ENCODE results near the gene TSHZ2.
"Not testable (repeated sequence)": the region's sequence is repeated elsewhere in the genome, so short reads cannot be mapped to it uniquely, and the experiment has no call there.

The TSHZ2 gene

DNA sequence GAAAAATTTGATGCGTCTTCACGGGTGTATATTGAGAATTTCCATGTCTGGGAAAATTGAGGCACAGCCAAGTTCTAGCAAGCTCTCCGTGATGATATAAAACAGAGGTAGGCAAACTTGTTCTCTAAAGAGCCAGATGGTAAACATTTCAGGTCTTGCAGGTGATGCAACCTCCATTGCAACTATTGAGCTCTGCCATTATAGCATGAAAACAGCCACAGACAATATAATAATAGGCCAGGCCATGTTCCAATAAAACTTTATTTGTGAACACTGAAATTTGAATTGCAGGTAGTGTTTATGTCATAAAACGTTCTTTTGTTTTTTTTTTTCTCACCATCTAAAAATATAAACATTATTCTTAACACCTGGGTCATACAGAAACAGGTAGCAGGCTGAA is 453.3 kb downstream of the TSHZ2 start:
- Histone ChIP-seq H3K27ac (no peak overlapping the region), H3K4me3 (no peak overlapping the region)
- TF ChIP-seq, protein P1, sequence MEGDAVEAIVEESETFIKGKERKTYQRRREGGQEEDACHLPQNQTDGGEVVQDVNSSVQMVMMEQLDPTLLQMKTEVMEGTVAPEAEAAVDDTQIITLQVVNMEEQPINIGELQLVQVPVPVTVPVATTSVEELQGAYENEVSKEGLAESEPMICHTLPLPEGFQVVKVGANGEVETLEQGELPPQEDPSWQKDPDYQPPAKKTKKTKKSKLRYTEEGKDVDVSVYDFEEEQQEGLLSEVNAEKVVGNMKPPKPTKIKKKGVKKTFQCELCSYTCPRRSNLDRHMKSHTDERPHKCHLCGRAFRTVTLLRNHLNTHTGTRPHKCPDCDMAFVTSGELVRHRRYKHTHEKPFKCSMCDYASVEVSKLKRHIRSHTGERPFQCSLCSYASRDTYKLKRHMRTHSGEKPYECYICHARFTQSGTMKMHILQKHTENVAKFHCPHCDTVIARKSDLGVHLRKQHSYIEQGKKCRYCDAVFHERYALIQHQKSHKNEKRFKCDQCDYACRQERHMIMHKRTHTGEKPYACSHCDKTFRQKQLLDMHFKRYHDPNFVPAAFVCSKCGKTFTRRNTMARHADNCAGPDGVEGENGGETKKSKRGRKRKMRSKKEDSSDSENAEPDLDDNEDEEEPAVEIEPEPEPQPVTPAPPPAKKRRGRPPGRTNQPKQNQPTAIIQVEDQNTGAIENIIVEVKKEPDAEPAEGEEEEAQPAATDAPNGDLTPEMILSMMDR (IDR thresholded peaks at IDR 0.05): no peak
- DNase-seq (ENCODE audit: low spot score): no peak

- no peak overlapping the region for H3K27ac ChIP-seq
- no peak overlapping the region for H3K4me3 ChIP-seq
- DNase-seq (ENCODE audit: low spot score): no peak
- TF ChIP-seq, protein P1 (IDR thresholded peaks at IDR 0.05): no peak
Measured at GRCh38 chr20:53425941-53426340, 453.8 kb downstream of the TSHZ2 start.

DNA sequence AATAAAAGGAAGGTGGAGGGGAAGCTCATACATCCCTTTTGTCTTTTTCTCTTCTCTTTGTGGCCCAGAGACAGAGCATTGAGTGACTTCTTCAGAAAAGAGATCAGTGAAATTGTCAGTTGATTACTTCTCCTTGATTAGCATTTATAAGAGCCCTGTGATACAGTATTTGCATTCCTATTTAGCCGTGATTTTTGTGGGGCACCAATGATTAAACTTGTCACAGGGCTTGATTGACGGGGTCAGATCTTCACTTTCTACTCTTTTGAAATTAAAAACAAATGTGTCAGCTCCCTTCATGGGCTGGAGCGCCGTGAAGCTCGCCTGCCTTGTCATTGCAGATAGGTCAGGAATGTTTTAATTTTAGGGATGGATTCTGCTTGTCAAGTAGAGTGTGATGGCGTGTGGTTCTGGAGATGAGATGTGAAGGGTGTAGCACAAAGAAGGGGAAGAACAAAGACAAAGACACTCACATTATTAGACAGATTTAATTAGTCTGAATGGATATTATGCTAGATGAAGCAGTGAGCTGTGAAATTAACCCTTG is 454.7 kb downstream of the TSHZ2 start:
- DNase-seq (ENCODE audit: low spot score): no peak
- TF ChIP-seq, protein P1 (IDR thresholded peaks at IDR 0.05): no peak
- Histone ChIP-seq H3K4me3 (no peak overlapping the region), H3K27ac (no peak overlapping the region)

DNA sequence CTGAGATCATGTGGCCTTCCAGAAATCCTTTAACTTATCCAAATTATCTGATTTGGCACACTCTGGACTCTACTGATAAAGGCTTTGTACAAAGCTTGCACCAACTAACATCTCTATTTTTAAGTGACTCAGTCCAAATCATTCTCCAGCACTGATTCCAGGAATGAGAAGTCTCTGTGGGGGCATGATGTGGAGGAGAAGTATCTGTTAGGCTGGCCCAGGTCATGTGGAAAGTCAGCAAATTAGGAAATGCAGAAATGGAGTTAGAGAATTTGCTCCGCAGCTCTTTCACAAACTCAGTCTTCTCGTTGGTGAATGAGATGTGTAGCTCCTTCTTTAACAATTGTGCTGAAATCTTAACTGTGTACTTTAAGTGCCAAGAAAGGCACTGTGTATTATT is 455.8 kb downstream of the TSHZ2 start:
- no peak overlapping the region for H3K27ac ChIP-seq
- no peak overlapping the region for H3K4me3 ChIP-seq
- TF ChIP-seq, protein P1 (IDR thresholded peaks at IDR 0.05): no peak
- DNase-seq (ENCODE audit: low spot score): no peak

GRCh38 chr20:53428588-53428987 is 456.4 kb downstream of the TSHZ2 start:
- DNase-seq (ENCODE audit: low spot score): no peak
- H3K4me3 ChIP-seq: no peak overlapping the region
- H3K27ac ChIP-seq: no peak overlapping the region
- TF ChIP-seq, protein P1 (IDR thresholded peaks at IDR 0.05): no peak

- DNase-seq (ENCODE audit: low spot score): no peak
- no peak overlapping the region for H3K4me3 ChIP-seq
- H3K27ac ChIP-seq: no peak overlapping the region
- TF ChIP-seq, protein P1 (IDR thresholded peaks at IDR 0.05): no peak
Measured at GRCh38 chr20:53428996-53429395, 456.8 kb downstream of the TSHZ2 start.

DNA sequence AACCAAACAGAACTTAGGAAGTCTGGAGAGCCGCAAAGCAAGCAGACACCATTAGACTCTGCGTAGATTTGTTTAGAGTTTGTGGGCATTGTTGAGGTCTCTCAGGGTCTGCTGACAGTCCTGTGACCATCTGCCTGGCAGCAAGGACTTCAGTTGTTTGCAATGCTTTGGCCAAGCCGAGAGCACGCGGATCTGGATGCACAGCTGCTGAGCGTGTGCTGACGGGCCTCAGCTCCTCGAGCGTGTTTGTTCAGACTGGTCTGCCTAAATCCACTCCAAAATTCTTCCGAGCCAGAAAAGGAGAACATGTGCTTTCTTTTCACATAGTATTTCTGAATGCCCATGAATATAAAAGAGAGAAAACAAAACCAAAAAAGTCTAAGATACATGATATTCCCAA is 462.5 kb downstream of the TSHZ2 start:
- no peak for DNase-seq (ENCODE audit: low spot score)
- TF ChIP-seq, protein P1 (IDR thresholded peaks at IDR 0.05): no peak
- Histone ChIP-seq H3K27ac (peak overlapping the region in 1 of 2 donors; percentile 16), H3K4me3 (no peak overlapping the region)

- H3K4me3 ChIP-seq; DNase-seq (ENCODE audit: low spot score); H3K27ac ChIP-seq: not testable (repeated sequence)
Measured at GRCh38 chr20:53436927-53437326, 464.8 kb downstream of the TSHZ2 start.

Measured in coronary artery (tissue), 2 donors.